Measurements from ENCODE around the gene ZNG1A.
"Not testable (repeated sequence)": the region's sequence is repeated elsewhere in the genome, so short reads cannot be mapped to it uniquely, and the experiment has no call there.

Gene ZNG1A

GRCh38 chr9:178970-179383 is at the start of gene ZNG1A:
TSS of gene ZNG1A (minus strand) at chr9:179056. CDS start at chr9:178969, 87 bp downstream.
- DNase-seq, result peak in 27 of 56 donors; percentile 0 to 69 (median 19)

DNA sequence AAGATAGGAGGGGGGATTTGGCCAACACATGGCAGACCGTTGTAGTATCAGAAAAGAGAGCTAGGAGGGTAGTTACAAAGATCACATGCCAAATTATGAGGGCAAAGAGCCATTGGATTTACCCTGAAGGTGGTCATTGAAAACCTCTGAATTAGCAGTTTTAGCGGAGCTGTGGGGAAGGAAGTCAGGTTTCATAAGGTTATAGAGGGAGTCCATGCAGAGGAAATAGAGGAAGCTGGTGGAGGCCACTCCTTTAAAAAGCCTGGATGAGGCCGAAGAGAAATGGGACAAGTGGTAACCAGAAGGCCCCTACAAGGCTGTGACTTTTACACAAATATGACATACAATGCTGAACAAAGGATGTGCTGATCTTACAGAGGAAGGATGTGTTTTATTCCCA is 49.0 kb upstream of the ZNG1A start:
- no peak for DNase-seq

DNA sequence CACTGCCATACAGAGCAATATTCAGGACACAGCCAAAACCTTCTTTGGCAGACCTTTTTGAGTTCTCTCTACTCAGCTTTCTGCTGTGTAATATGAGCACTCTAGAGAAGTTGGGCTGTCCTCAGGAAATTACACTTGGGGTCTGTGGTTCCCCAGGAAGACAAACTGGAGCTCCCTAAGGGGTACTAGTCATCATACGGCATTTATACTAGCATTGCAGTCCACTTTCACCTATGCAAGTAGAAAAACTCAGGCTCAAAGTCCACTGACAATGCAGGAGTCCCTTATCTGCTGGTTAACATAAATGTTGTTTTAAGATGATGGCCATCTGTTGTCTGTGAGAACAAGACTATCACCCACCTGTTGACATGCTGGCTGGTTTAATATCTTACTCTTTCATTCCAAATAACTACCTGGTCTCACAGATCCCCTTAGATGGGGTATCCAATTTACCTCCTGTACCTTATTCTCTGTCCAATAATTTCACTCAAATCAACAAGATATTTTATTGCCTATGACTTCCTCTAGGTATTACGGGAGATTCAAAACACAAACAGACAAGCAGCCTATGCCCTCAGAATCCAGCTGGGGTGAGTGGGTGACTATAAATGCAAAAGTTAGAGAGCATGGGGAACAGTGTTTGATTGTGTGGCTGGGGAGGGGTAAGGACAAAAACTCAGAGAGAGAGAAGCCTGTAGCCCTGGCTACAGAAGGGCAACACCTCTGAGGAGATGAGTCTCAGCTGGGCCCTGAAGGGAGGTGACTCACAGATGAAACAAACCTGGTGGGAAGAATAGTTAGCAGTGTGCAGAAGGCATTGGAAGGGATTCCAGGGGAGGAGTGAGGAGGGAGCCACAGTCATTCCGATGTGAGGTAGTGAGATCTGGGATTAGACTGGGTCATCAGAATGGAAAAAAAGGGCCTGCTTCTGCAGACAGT is 46.0 kb upstream of the ZNG1A start:
- DNase-seq, result no peak

DNA sequence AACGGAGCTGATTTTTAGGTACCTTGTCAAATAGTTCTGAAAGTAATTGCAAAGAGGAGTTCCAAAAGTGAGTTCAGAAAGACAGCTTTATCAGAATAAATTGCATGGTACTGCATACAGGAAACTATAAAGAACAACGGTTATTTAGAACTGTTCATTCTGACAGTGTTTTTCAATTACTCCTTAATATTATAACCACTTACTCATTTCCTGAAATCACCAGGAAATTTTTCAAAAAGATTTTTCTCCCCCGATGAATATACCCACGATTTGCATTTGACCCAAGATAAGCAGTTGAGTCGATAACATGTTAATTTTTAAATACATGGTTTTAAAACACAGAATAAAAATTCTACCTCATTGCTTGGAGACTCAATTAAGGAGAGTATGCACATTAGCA is 45.2 kb upstream of the ZNG1A start:
- no peak for DNase-seq

- DNase-seq, result no peak
Measured at GRCh38 chr9:223152-223551, 44.3 kb upstream of the ZNG1A start.

GRCh38 chr9:221989-222776 is 43.3 kb upstream of the ZNG1A start:
- DNase-seq, result no peak

DNA sequence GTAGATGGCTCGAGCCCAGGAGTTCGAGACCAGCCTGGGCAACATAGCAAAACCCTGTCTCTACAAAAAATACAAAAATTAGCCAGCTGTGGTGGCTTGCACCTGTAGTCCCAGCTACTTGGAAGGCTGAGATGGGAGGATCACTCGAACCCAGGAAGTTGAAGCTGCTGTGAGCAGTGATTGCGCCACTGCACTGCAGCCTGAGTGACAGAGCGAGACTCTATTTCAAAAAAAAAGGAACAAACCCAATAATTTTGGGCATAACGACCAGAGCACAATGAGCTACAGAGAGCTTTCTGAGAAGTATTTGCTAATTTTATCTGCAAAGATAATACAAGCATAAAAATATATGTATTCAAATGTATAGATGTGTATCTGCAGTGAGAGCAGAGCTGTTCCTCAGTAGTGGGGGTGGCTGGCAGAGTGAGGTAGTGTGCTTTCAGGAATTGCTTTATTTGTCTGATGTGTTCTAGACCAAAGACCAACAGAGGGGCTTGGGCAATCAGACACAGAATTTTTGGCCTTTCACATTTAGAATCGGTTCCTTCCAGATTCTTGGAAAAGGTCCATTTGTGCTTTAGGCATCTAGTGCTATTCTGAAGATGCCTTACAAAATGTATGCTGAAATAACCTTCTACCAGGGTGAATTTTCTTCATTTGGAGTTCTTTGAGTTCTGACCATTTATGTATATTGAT is 41.0 kb upstream of the ZNG1A start:
- DNase-seq, result no peak

DNA sequence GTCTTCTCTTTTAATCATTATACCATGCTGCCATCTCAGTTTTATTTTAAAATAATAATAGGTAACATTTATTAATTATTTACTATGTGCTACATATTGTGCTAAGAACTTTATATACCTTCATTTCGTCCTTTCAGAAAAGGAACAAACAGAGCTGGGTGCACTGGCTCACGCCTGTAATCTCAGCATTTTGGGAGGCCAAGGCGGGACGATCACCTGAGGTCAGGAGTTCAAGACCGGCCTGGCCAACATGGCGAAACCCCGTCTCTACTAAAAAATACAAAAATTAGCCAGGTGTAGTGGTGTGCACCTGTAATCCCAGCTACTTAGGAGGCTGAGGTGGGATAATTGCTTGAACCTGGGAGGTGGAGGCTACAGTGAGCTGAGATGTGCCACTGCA is 40.2 kb upstream of the ZNG1A start:
- DNase-seq, result not testable (repeated sequence)

- no peak for DNase-seq
Measured at GRCh38 chr9:217950-218349, 39.1 kb upstream of the ZNG1A start.

GRCh38 chr9:216866-217265 is 38.0 kb upstream of the ZNG1A start:
- DNase-seq, result no peak

- DNase-seq, result no peak
Measured at GRCh38 chr9:215631-216155, 36.8 kb upstream of the ZNG1A start.

DNA sequence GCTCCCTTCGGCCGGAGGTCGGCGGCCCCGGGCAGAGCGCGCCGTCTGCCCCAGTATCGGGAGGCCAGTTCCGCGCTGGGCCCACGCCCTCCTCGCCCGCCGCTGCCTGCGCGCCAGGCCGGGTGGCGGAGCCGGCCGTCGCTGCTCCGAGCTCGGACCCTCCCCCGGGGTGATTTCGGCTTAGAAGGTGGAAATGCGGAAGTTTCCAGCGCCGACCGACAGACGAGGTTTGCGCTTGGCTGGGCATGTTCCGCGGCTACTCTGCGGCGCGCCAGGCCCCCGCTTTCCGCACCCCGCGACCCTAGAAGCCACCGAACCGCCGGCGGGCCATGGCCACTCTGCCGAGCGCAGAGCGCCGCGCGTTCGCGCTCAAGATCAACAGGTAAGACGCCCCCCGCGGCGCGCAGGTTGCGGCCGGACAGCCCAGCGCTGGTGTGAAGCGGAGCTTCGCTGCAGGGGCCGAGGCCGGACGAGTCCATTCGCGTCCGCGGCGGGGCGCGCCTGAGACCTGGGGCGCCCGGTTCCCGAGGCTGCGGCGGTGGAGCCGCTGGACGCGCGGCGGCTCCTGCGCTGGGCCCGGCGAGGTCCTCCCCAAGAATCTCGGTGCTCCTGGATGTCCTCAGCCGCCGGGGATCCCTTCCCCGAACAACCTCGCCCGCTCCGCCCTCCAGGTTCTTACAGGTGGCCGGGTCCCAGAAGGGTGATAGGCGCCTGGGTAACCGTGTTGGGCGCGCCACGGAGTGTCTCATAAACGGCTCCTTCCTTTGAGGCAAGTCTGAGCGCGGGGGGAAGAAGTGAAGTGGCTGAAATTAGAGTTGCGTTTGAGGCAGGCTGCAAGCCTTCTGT is 36.0 kb upstream of the ZNG1A start, which contains the start of gene DOCK8:
Gene DOCK8, plus strand, starts transcription at position 218 of the 846 bp plus-strand sequence. Its CDS starts 112 bp downstream, at position 330.
- peak in 1 of 56 donors; percentile 20 for DNase-seq

DNA sequence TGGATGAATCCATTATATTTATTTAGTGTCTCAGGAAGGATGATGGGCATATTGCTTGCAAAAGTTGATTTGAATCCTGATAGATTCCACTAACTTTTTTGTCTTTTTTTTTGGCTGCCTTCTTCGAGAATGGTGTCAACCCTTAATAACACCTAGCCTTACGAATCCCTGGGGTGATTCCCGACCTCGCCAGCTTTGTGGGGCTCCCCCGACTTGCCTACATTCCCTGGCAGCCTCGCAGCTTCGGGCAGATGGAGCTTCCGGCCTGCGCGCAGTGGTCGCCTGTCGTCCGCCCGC is 35.4 kb upstream of the ZNG1A start:
- DNase-seq, result no peak

DNA sequence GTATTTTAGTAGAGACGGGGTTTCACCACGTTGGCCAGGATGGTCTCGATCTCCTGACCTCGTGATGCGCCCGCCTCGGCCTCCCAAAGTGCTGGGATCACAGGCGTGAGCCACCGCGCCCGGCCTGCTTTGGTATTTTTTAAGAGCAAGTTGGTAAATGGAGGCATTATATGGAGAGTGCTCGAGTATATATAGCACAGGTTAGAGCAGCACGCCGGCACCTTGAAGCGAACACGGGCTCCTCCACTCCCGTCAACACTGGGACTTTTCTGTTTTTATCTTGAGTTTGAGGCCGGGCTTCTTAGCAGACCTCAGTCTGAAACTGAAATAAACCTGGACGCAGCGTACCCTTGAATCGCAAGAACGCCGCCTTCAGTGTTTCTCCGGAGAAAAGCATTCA is 35.0 kb upstream of the ZNG1A start:
- DNase-seq, result not testable (repeated sequence)

DNA sequence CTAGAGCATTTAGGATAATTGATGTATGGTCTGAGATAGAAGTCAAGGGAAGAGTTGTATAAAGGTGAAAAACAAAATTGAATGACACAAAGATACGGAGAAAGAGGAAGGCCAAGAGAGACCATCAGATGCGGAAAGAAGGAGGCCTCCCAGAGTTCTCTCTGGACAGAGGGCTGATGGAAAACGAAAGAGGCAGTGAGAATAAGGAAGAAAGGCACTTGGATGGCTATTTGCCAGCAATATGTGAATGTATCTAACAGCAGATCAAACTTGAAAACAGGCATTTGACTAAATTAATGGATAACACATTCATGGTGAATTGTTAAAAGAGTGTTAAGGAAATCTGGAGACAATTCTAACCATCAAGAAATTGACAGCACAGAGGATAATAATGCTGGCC is 33.4 kb upstream of the ZNG1A start:
- no peak for DNase-seq

DNA sequence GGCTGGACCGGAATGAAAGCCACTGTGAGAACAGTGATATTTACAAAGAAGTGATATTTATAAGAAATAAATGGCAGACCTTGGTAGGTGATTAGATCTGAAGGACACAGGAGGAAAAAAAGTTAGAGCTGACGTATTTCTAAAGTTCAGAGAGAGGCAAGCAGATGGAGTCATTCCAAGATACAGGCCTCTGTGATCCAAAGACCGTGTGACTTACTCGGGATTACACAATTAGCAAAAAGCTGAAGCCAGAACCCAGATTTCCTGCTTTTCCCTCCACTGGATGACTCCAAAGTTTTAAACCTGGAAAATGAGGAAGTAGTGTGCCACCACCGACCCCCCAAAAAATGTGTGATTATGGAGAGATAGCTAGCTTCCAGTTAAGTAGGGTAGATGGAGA is 32.7 kb upstream of the ZNG1A start:
- DNase-seq, result peak in 1 of 56 donors; percentile 14

- DNase-seq, result no peak
Measured at GRCh38 chr9:211036-211435, 32.2 kb upstream of the ZNG1A start.

DNA sequence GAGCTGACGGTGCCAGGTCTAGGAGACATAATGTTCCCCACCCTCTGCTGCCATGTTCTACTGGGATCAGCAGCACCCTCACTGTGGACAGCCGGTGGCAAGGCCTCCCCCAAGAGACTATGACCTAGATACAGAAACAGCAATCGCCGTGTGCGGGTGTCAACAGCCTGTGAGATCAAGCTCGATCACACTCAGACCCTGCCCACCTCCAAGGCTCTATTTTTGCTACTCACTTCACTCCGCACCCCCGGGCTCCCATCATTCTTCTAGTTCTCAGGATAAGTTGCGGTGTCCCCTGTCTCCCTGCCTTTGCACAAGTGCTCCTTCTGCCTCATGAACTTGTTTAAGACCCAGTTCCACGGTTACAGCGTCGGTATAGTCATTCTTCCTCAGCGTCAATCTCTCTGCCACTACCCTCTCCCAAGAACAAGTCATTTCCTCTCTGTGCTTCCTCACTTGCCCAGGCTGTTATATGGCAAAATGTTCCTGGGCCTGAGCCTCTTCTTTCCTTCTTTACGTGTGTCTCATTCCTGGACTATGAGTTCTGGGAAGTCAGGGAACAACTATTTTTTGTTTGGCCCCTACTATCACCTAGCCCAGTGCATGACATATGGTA is 30.4 kb upstream of the ZNG1A start:
- DNase-seq, result no peak

DNA sequence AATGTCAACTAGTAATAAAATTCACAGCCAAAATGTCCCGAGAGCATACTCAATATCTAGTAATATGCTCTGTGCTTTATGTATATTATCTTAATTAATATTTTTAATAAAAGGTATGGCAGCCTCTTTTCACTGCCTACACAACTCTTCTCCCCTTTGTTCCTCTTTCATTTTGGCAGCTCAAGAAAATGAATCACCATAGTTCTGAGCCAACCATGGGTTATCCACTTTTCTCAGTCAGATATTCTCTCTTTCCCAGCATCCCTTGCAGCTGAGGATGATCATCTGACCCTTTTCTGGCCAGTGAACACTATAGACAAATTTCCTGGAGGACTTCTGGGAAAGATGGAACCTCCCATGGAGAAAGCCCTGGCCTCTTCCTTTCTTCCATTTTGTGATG is 27.6 kb upstream of the ZNG1A start:
- no peak for DNase-seq

DNA sequence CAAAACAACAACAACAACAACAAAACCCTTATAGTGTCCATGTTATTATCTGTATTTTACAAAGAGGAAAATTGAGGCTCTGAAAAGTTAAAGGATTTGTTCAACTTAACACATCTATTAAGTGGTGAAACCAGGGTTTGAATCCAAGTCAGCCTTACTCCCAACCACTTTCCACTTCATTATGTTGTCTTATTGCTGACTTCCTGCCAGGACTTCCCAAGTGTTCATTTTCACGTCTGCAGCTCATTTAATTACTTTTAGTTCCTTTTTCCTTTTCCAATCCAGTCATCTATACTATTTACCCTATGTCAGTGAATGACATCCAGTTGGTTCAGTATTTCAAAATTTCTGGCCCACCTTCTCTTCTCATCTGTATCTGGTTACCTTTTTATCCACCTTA is 20.7 kb upstream of the ZNG1A start:
- not testable (repeated sequence) for DNase-seq
